ENCODE measurements around the gene FUOM.

FUOM gene

GRCh38 chr10:133339708-133340380 lies 18.0 kb downstream of the FUOM start:
- no peak overlapping the region for H3K9ac ChIP-seq (ENCODE audit: low read length)
- no peaks in the 10 kb centered on the region for H3K9me3 ChIP-seq (ENCODE audit: control insufficient read depth, low read length)
- H3K4me1 ChIP-seq (ENCODE audit: control insufficient read depth, insufficient read depth, low read length), result peaks cover 8% of the 10 kb centered on the region
- no peaks in the 10 kb centered on the region for H3K36me3 ChIP-seq (ENCODE audit: control insufficient read depth, insufficient read depth, low read length)
- peaks cover 59% of the 10 kb centered on the region for H3K27me3 ChIP-seq (ENCODE audit: control insufficient read depth, insufficient read depth, low read length)
- no peak overlapping the region for H3K4me3 ChIP-seq (ENCODE audit: low read length)

DNA sequence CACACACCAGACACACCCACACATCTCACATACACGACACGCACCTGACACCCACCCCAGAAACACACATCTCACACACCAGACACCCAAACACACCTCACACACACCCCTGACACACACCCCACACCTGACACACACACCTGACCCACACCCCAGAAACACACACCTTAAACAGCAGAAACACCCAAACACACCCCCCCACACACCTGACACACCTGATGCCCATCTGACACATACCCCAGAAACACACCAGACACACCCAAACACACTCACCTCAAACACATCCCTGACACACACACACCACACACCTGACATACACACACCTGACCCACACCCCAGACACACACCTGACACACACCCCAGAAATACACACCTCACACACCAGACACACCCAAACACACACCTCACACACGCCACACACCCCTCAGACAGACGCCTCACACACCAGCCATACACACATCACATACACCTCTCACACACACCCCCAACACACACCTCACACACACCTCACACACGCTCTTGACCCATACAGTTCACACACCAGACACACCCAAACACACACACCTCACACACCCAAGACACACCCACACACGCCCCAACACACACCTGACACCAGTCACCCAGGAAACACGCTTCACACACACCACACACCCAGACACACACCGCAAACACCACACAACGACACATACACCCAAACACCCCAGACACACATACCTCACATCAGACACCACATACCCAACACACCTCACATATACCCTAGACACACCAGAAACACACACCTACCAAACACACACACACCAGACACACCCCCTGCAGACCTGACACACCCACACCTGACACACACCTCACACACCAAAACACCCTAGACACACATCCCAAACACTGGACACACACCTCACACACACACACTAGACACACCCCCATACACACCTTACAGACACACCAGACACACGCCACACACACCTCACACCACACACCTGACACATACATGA lies 19.4 kb downstream of the FUOM start:
- H3K27me3 ChIP-seq (ENCODE audit: control insufficient read depth, insufficient read depth, low read length), result peaks cover 65% of the 10 kb centered on the region
- H3K9me3 ChIP-seq (ENCODE audit: control insufficient read depth, low read length), result no peaks in the 10 kb centered on the region

DNA sequence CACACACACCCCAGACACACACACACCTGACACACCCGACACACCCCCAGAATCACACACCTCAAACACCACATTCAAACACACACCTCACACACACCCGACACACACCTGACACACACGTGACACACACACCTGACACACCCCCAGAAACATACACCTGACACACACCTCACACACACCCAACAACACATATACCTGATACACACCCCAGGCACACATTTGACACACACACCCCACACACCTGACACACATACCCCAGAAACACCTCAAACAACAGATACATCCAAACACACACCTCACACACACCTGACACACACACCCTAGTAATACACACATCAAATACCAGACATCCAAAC lies 20.5 kb downstream of the FUOM start:
- no peaks in the 10 kb centered on the region for H3K36me3 ChIP-seq (ENCODE audit: control insufficient read depth, insufficient read depth, low read length)

More for the DNA sequence above, 19.4 kb downstream of the FUOM start:
- Histone ChIP-seq H3K4me1 (ENCODE audit: control insufficient read depth, insufficient read depth, low read length) (peaks cover 10% of the 10 kb centered on the region), H3K4me3 (ENCODE audit: low read length) (no peak overlapping the region), H3K9ac (ENCODE audit: low read length) (no peak overlapping the region), H3K36me3 (ENCODE audit: control insufficient read depth, insufficient read depth, low read length) (no peaks in the 10 kb centered on the region)

DNA sequence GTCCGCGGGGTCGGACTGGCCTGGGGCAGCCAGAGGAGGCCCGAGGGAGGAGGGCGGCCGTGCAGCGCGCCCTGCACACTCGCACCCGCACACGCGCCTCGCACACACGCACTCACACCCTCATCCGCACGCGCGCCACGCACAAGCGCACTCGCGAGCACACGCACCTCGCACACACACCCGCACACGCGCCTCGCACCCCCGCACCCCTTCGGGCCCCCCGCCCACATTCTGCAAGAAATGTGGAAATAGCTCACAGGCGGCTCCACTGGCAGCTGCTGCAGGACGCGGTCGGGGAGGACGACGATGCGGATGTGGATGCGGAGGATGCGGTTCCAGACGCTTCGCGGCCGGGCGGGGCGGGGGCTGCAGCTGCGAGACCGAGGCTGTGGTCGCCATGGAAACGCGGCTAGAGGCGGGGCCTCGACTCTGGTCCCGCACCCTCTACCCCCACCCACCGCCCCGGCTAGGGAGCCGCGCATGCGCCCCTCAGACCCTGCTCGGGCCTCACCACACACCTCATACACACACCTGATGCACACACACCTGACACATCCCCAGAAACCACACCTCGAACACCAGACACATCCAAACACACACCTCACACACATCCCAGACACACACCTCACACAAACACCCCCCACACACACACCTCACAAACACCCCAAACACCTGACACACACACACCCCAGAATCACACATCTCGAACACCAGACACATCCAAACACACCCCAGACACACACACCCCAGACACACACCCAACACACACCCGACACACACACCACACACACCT lies 21.0 kb downstream of the FUOM start, which contains the start of gene CALY:
TSS of gene CALY (minus strand) at position 320 of the 793 bp plus-strand sequence. CDS start 7,907 bp downstream, outside the sequence.
- Histone ChIP-seq H3K4me1 (ENCODE audit: control insufficient read depth, insufficient read depth, low read length) (peaks cover 10% of the 10 kb centered on the region), H3K4me3 (ENCODE audit: low read length) (no peak within 1 kb of the TSS), H3K9ac (ENCODE audit: low read length) (no peak within 1 kb of the TSS), H3K9me3 (ENCODE audit: control insufficient read depth, low read length) (no peaks in the 10 kb centered on the region), H3K36me3 (ENCODE audit: control insufficient read depth, insufficient read depth, low read length) (no peaks in the 10 kb centered on the region), H3K27me3 (ENCODE audit: control insufficient read depth, insufficient read depth, low read length) (peaks cover 72% of the 10 kb centered on the region)

More for the DNA sequence above, 20.5 kb downstream of the FUOM start:
- Histone ChIP-seq H3K4me1 (ENCODE audit: control insufficient read depth, insufficient read depth, low read length) (peaks cover 10% of the 10 kb centered on the region), H3K9me3 (ENCODE audit: control insufficient read depth, low read length) (no peaks in the 10 kb centered on the region), H3K27me3 (ENCODE audit: control insufficient read depth, insufficient read depth, low read length) (peaks cover 68% of the 10 kb centered on the region), H3K9ac (ENCODE audit: low read length) (no peak overlapping the region), H3K4me3 (ENCODE audit: low read length) (no peak overlapping the region)

DNA sequence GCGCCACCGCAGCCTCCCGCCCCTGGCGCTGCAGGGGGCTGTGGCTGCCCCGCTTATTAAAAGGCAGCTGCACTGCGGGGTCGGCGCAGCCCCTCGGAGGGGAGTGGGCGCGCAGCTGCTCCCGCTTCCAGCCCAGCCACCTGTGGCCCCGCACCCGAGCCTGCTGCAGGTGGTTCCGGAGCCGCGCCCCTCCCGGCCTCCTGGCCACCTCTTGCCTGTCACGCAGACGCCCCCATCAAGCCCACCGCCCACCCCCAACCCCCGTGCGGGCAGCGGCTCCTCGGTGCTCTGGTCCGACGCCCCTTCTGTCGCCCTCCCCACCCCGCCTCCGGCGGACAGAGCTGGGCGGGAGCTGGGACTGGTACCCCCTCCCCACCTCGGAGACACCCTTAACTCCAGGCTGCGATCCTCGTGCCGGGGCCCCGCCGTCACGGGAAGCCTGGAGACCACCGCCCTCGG lies 21.7 kb downstream of the FUOM start:
- H3K36me3 ChIP-seq (ENCODE audit: control insufficient read depth, insufficient read depth, low read length), result no peaks in the 10 kb centered on the region
- H3K4me1 ChIP-seq (ENCODE audit: control insufficient read depth, insufficient read depth, low read length), result peaks cover 10% of the 10 kb centered on the region
- no peaks in the 10 kb centered on the region for H3K9me3 ChIP-seq (ENCODE audit: control insufficient read depth, low read length)
- no peak overlapping the region for H3K9ac ChIP-seq (ENCODE audit: low read length)
- peaks cover 70% of the 10 kb centered on the region for H3K27me3 ChIP-seq (ENCODE audit: control insufficient read depth, insufficient read depth, low read length)
- H3K4me3 ChIP-seq (ENCODE audit: low read length), result no peak overlapping the region

- Histone ChIP-seq H3K9ac (ENCODE audit: low read length) (peak overlapping the region; percentile 43), H3K9me3 (ENCODE audit: control insufficient read depth, low read length) (no peaks in the 10 kb centered on the region), H3K4me1 (ENCODE audit: control insufficient read depth, insufficient read depth, low read length) (peaks cover 10% of the 10 kb centered on the region), H3K36me3 (ENCODE audit: control insufficient read depth, insufficient read depth, low read length) (no peaks in the 10 kb centered on the region), H3K4me3 (ENCODE audit: low read length) (no peak overlapping the region), H3K27me3 (ENCODE audit: control insufficient read depth, insufficient read depth, low read length) (peaks cover 75% of the 10 kb centered on the region)
Measured at GRCh38 chr10:133335246-133336117, 22.3 kb downstream of the FUOM start.

DNA sequence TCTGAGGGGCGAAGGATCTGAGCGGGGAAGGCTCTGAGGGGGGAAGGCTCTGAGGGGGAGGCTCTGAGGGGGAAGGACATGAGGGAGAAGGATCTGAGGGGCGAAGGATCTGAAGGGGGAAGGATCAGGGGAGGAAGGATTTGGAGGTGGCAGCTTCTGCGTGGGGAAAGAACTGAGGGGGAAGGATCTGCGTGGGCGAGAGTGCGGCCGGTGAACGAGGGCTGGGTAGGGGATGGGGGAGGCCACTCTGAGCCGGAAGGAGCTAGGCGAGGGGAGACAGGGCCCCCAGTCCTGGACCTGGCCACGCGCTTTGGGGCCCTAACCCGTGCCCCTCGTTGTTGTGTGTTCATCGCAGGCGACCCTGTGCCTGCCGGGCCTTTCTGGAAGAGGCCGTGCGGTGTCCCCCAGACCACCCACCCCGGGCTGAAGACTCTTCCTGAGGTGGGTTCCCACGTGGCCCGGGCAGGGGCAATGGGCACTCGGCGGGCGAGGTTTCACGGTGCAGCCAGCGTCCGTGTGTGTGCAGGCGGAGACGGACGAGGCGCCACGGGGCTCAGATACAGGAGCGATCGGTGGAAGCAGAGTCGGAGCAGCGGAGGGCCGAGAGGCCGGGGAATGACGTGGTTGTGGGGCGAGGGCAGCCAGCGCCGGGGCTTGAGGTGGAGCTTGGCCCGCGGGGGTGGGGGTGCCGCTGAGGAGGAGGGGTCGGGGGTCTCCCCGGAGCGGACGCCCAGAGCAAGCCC lies 23.1 kb downstream of the FUOM start:
- Histone ChIP-seq H3K36me3 (ENCODE audit: control insufficient read depth, insufficient read depth, low read length) (no peaks in the 10 kb centered on the region), H3K4me3 (ENCODE audit: low read length) (no peak overlapping the region), H3K27me3 (ENCODE audit: control insufficient read depth, insufficient read depth, low read length) (peaks cover 79% of the 10 kb centered on the region), H3K9ac (ENCODE audit: low read length) (peak overlapping the region; percentile 43), H3K9me3 (ENCODE audit: control insufficient read depth, low read length) (no peaks in the 10 kb centered on the region), H3K4me1 (ENCODE audit: control insufficient read depth, insufficient read depth, low read length) (peaks cover 14% of the 10 kb centered on the region)

DNA sequence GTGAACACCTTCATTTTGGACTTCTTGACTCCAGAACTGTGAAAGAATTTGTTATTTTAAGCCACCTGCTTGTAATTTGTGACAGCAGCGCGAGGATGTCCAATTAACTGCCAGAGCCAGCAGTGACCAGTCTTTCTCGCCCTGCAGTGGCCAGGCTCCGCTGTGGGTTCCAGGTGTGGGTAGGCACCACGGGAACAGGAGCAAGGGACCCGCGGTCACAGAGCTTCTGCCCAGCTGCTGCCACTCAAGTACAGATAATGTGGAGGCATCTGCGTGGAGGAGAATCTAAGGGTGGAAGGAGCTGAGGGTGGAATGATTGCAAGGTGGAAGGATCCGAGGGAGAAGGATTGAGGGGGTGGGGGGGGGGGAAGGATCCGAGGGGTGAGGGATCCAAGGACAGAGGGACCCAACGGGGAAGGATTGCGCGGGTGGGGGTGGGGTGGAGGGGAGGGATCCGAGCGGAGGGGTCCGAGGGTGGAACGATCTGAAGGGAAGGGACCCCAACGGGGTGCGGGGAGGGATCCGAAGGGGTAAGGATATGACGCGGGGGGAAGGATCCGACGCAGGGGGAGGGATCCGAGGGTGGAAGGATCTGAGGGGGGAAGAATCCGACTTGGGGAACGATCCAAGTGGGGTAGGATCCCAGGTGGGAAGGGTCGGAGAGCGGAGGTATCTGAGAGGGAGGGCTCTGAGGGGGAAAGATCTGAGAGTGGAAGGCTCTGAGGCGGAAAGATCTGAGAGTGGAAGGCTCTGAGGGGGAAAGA lies 24.7 kb downstream of the FUOM start:
- no peaks in the 10 kb centered on the region for H3K9me3 ChIP-seq (ENCODE audit: control insufficient read depth, low read length)
- peaks cover 82% of the 10 kb centered on the region for H3K27me3 ChIP-seq (ENCODE audit: control insufficient read depth, insufficient read depth, low read length)
- peaks cover 18% of the 10 kb centered on the region for H3K4me1 ChIP-seq (ENCODE audit: control insufficient read depth, insufficient read depth, low read length)
- no peak overlapping the region for H3K4me3 ChIP-seq (ENCODE audit: low read length)
- no peak overlapping the region for H3K9ac ChIP-seq (ENCODE audit: low read length)
- no peaks in the 10 kb centered on the region for H3K36me3 ChIP-seq (ENCODE audit: control insufficient read depth, insufficient read depth, low read length)

DNA sequence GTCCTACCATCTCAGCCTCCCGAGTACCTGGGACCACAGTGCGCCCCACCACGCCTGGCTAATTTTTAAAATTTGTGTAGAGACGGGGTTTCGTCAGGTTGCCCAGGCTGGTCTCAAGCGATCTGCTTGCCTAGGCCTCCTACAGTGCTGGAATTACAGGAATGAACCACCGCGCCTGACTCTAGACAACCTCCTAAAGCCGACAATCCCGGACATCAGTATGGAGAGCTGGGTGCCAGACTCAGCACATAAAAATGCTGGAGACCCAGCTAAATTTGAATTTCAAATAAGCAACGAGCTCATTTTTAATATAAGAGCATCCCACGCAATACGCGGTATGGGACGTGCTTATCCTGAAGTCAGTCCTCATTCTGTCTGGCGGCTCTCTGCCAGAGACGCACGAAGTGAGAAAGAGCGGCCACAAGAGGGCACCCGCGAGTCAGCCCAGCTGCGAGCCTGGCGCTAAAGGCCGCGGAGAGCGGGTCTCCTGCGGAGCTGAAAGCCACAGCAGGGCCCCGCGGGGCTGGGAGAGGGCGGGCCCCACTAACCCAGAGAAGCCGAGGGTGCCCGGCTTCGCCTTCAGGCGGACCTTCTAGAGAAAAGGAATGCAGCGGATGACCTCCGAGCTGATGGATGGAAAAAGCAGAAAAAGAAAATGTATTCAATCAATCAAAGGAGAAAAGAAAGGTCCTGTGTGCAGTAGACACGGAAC lies 28.2 kb downstream of the FUOM start:
- Histone ChIP-seq H3K27me3 (ENCODE audit: control insufficient read depth, insufficient read depth, low read length) (peaks cover 82% of the 10 kb centered on the region), H3K4me1 (ENCODE audit: control insufficient read depth, insufficient read depth, low read length) (peaks cover 23% of the 10 kb centered on the region), H3K9ac (ENCODE audit: low read length) (no peak overlapping the region), H3K4me3 (ENCODE audit: low read length) (no peak overlapping the region), H3K9me3 (ENCODE audit: control insufficient read depth, low read length) (no peaks in the 10 kb centered on the region), H3K36me3 (ENCODE audit: control insufficient read depth, insufficient read depth, low read length) (no peaks in the 10 kb centered on the region)

Measured in mucosa of stomach (tissue), 1 donor.